CD4-positive, alpha-beta T cell treated with Interleukin-17A for 1 hour (primary cell): ENCODE measurements around the gene SPPL2B.

Experiments
- DNase-seq: peaks from one replicate; pipeline ENCODE4 v3.0.0-alpha.2; 2020

SPPL2B gene

DNA sequence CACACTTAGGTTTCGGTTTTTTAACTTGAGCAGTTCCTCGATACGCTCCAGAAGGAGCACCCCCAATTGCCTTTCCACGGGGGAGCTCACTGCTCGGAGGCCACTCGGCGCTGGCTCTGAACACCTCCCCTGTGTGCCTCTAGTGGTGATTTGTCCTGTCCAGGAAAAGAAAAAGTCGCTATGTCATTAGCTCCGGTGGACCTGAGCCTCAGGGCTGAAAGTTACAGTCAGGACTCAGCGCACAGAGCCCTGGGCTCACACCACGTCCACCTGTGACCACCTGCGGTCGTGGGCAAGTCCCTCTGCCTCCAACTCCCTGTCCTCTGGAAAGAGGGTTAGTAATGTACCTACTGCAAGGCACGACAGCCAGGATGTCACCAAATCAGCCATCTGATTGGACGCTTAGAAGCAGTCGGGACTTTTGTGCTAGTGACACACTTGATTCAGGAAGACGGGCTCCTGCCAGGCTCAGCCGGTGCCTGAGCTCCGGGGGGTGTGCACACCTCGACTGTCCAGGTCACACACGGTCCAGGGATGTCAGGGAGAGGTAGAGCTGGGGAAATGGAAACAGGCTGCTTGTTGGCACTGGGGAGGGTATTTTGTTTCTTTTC lies 27.7 kb downstream of the SPPL2B start:
- no peak for DNase-seq

DNA sequence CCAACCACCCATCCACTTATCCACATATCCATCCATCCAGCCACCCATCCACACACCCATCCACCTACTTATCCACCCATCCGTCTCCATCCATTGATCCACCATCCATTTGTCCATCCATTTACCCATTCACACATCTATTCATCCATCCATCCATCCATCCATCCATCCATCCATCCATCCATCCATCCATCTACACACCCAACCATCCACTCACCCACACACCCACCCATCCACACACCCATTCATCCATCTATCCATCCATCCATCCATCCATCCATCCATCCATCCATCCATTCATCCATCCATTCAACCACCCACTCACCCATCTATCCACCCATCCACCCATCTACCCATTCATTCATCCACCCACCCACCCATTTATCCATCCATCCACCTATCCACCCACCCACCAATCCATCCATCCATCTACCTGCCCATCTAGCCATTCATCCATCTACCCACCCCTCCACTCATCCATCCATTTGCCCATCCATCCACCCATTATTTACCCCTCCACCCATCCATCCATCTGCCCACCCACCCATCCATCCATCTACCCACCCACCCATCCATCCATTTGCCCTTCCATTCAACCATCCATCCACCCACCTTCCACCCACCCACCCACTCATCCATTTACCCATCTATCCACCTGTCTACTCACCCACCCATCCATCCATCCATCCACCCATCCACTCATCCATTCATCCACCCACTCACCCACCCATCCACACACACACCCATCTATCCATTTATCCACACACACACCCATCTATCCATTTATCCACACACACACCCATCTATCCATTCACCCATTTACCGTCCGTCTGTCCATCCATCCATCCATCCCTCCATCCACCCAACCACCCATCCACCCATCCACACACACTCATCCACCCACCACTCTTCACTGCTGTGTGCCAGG lies 29.1 kb downstream of the SPPL2B start:
- DNase-seq: no peak

DNA sequence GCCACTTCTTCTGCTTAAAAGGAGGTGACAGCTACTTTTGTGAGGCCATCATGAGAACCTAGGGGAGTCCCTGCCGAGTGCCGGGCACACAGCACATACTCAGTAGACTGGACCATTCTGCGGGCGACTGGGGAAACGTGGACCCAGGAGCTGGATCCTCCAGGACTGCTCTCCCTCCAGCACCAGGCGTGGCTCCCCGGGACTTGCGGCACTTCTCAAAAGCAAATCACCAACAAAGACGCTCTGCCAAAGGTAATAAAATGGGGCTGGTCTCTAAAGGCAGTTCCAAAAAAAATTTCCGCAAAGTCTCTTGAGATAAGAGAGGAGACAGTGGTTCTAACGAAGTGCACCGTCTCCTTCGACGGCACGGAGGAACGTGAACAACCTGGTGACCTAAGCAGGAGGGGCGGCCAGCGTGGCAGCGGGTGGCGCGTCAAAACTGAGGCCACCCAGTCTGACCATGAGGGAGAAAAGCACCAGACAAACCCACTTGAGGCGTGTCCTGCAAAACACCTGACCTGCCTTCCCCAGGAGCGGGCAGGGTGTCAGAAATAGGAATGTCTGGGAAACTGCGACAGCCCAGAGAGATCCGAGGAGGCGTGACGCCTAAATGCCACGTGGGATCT lies 30.2 kb downstream of the SPPL2B start:
- no peak for DNase-seq

DNA sequence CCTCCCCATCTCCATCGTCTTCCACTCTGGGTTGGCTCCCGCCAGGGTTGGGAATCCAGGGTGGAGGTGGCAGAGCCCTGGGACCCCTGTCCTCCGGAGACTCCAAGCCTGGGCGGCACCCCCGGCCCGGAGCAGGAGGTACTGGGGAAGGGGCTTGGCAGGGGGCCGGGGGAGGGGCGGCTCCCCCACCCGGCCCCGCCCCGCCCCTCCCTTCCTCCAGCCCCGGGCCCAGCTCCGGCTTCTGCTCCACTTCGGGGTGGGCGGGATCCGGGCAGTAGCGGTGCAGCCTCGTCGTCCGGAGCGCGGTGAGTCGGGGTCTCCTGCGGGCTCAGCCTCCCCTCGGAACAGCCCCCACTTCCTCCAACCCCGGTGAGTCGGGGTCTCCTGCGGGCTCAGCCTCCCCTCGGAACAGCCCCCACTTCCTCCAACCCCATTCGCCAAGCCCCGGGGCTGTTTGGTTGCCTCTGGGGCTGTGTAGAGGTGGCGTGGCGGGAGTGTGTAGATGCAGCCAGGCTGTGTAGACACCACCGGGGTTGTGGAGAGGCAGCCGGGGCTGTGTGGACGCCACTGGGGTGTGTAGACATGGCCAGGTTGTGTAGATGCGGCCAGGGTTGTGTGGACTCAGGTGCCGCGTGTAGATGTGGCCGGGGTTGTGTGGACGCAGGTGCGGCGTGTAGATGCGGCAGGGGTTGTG lies 31.7 kb downstream of the SPPL2B start, which contains the start of gene TMPRSS9:
Gene TMPRSS9 (plus strand): TSS at position 274 of the 694 bp plus-strand sequence. CDS start 29,521 bp downstream, outside the sequence.
- no peak for DNase-seq

DNA sequence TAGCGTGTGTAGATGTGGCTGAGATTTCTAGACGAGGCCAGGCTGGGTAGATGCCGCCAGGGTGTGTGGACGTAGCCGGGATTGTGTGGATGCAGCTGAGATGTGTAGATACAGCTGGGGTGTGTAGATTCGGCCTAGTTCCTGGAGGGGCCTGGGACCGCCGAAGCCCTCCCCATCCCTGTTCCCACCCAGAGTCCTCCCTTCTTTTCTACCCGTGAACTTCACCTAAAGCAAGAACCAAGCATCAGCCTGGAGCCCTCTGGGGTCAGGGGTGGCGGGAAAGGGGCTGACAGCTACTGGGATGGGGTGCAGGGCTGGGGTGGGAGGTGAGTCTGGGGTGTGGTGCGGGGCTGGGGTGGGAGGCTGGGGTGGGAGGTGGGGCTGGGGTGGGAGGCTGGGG lies 32.3 kb downstream of the SPPL2B start:
- DNase-seq: no peak

DNA sequence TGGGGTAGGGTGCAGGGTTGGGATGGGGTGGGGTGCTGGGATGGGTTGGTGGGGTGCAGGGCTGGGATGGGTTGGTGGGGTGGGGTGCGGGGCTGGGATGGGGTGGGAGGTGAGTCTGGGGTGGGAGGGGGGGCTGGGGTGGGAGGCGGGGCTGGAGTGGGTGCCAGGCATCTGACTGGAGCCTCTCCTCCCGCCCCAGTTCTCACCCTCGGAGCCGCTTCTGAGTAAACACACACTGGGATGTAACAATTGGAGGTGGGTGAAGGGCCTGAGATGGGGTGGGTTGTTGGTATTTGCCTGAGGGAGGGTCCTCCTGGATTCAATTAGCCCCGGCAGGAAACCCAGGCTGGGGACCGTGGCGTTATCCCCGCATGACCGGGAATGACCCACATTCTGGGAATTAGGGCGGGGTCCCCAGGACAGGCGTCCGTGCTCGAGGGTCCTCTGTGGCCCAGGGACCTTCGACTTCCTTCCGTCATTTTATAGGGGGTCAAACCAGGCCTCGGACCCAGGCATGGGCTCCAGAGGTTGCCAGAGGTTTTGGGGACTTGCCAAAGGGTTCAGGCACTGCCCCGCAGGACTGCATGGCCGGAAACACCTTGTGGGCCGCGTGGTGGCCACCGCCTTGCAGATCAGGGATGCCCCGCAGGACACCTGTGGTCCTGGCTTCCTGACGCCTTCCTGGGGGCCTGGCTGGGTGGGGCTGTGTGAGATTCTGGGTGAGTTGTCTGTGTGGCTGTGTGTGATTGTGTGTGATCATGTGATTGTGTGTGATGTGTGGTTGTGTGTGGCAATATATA lies 33.0 kb downstream of the SPPL2B start:
- DNase-seq: no peak

DNA sequence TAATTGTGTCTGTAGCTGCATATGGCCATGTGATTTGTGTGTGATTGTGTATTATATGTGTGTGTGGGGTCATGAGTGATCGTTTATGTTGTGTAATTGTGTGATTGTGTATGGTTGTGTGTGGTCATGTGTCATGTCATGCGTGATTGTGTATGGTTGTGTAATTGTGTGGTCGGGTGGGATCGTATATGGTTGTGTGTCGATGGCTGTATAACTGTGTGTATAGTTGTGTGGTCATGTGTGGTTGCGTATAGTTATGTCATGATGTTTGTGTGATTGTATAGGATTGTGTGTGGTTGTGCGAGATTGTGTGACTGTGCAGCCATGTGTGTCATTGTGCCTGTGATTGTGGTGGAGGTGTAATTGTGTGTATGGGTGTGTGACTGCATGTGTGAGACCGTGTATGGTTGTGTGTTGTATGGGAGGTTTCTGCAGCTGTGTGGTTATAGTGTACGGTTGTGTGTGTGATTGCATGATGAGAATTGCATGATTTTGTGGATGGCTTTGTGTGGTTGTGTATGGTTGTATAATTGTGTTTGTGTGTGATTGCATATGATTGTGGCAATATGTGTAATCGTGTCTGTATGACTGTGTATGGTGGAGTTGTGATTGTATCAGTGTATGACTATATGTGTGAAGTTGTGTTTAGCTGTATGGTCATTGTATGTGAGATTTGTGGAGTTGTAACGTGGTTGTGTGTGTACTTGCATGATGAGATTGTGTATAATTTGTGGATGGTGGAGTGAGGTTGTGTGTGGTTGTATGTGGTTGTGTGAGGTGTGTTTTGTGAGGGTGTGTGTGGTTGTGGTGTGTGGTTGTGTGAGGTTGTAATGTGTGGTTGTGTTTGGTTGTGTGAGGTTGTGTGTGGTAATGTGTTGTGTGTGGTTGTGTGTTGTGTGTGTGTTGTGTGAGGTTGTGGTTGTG lies 33.8 kb downstream of the SPPL2B start:
- DNase-seq: no peak

DNA sequence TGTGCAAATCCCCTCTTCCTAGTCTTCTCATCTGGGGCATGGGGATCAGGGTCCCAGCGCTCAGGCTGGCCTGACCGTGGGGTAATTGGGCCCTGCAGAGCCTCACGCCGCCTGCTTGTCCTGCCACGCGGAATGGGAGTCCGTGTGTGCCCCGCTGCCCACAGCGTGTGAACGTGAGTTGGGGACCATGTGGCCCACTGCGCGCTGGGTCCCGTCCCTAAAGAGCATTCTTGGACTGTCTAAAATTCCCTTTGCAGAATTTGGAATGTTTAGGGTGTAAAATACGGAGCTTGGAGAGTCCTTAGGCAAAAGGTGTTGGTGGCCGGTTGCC lies 34.5 kb downstream of the SPPL2B start:
- no peak for DNase-seq

DNA sequence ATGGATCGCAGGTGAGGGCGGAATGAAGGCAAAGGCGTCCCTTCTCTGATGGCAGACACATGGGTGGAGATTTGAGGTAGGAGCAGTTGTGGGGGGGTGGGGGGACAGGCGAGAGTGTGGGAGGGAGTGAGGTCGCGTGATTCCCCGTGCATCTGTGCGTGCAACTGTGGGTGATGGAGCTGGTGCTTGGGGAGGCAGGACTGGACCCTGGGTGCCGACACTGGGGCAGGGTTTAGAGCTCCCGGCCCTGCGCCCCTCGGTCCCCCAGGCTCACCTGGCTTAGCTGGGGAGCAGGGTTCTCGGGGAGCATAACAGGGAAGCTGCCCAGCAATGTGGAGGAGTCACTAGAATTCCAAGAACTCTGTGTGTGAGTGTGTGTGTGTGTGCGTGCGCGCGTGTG lies 34.9 kb downstream of the SPPL2B start:
- DNase-seq: no peak

DNA sequence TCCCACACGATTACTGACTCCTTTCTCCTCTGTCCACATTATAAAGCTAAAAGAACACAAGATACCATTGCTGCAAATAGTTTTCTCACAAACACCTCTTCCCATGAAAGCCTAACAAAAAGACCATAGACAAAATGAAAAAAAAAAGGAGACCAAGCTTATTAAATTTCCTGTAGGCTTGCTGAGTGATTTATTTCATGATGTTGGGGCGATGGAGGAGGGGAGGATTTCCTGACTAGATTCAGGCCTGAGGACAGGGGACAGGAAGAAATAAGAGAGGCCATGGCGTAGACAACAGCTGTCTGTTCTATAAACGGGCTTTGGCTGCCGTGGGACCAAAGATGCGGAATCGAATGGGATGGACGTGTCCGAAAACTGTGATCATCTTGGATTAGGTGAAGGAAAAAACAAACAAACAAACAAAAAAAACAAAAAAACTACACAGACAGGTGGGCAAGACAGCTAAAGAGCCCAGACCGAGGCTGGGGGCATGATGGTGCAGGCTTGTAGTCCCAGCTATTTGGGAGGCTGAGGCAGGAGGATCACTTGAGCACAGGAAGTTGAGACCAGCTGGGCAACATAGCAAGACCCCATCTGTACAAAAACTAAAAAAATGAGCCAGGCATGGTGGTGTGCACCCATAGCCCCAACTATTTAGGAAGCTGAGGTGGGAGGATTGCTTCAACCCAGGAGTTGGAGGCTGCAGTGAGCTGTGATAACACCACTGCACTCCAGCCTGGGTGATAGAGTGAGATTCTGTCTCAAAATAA lies 36.9 kb downstream of the SPPL2B start:
- DNase-seq: no peak

DNA sequence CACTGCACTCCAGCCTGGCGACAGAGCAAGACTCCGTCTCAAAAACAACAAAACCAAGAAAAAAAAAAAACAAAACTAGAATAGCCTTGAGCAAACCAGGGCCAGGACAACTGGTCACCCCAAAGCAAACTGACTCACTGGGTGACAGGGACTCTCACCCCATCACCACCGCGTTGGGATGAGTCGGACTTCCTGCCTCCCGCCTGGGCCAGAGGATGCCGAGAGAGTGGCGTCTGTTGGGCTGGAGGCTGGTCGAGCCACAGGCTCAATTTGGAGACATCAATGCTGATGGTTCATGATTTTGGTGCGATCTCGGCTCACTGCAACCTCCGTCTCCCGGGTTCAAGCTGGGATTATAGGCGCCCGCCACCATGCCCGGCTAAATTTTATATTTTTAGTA lies 43.2 kb downstream of the SPPL2B start:
- DNase-seq: no peak

DNA sequence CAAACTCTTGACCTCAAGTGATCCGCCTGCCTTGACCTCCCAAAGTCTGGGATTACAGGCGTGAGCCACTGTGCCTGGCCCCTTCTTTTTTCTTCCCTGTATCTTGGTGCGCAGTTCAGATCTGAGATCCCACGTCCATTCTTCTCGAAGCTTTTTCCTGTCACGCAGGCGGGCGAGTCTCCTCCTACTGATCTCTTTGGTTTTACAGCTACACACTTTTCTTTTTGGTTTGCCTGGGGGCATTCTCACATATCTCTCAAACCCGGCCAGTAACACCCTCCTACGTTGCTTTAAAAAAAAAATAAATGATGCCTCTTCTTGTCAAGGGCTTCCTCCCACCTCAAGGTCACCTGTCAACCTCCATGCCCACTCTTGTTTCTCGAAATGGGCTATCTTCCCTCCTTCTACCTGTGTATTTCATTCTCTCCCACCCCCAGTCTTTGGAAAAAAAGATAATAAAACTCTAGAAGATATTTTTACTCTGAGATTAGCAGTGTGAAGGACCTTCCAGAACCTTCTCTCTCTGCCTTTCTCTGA lies 43.7 kb downstream of the SPPL2B start:
- no peak for DNase-seq

DNA sequence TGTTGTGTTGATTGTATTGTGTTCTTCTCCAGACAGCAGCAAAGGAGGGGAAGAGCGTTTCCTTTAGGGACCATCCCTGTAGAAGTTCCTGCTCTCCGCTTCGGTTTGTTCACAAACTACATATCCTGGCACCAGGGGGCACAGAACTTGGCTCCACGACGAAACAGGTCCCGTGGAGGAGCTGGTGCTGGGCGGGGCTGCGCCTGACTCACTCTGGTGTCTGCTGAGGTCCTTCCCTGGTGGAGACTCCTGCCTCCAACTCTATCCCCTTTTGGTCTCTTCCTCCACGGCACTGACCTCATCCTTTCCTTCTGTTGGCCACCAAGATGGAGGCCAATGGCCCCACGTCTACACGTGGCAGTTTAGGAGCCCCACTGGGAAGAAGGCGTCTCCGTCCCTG lies 46.3 kb downstream of the SPPL2B start:
- no peak for DNase-seq

DNA sequence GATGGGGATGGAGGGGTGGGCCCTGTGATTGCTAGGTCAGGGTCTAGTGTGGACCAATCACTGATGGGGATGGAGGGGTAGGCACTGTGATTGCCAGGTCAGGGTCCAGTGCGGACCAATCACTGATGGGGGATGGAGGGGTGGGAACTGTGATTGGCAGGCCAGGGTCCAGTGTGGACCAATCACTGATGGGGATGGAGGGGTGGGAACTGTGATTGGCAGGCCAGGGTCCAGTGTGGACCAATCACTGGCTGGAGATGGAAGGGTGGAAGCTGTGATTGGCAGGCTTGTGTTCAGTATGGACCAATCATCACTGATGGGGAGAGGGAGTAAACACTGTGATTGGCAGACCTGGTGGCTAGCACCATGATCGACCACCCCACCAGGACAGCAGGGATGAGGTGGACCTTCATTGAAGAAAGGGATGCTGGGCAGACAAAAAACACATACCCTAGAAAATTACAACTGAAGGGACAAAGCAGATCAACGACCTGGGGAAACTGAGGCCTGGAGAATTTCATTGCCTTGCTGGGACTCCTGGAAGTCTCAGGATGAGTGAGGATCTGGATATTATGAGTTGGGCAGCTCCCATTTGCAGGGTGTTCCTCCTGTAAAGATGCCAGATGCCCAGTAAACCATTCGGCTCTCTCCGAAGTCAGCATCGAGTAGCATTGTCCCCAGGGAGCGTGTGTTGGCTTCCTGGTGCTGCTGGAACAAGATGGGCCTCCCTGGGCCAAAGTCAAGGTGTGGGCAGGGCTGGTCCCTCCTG lies 47.1 kb downstream of the SPPL2B start:
- DNase-seq: no peak

DNA sequence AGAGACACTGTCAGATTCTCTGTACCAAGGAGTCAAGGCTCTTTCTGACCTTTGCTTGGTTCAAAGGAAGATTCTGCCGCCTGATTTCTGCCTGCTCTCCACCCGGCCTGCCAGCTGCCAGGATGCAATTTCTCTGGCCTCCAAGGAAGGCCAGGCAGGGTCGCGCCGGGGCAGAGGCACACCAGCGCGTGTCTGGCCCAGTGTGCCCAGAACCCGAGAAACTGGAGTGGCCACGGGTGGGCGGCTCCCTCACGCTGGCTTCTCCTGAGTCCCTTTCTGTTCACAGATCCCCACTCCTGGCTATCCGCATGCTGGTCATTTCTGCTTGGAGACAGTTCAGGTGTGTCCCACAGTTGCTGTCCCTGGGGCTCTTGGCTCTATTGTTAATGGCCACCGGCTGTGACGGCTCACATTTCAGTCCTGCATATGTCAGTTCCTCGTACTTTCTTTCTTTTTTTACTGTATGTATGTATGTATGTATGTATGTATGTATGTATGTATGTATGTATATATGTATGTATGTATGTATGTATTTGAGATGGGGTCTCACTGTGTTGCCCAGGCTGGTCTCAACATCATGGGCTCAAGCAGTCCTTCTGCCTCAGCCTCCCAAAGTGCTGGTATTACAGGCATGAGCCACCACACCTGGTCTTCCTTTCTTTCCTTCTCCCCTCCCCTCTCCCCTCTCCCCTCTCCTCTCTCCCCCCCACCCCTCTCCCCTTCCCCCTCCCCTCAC lies 48.5 kb downstream of the SPPL2B start:
- no peak for DNase-seq

DNA sequence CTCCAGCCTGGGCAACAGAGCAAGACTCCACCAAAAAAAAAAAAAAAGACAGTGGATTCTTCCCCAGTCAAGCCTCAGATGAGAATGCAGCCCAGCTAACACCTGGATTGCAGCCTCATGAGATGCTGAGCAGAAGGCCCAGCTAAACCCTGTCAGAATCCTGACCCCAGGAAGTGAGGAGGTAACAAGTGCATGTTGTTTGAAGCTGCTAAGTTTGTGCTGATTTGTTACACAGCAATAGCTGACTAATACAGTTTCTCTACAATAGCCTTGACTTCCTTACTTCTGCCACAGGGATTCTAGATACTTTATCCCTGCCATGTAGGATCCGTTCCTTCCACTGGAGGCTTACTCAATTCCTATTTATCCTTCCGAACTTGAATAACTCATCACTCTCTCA lies 52.1 kb downstream of the SPPL2B start:
- no peak for DNase-seq

DNA sequence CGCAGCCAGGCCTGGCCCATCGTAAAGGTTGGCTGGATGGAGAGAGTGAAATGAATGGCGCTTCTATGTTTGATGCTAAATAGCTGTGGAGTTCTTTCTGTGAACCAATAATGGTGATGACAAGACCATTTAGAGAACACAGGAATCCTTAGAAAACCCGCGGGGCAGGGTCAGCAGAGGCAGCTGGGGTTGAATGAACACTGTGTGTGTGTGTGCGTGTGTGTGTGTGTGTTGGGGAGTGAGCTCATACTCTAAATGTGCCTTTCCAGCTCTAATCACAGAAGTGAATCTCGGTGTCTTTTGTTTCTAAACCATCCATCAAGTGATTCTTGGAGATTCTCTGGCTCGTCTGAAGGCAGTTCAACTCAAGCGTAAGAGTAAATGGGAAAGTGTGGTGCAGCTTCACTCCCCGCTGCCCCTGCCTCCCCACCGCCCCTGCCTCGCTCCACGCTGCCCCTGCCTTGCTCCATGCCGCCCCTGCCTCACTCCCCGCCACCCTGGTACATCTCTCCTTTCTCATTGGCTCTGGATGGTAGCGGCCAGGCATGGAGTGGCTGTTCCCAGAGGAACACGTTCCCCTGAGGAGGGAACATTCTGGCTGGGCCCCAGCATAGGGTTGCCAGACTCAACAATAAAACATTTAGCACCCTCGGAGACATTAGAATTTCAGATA lies 52.8 kb downstream of the SPPL2B start:
- DNase-seq: no peak

DNA sequence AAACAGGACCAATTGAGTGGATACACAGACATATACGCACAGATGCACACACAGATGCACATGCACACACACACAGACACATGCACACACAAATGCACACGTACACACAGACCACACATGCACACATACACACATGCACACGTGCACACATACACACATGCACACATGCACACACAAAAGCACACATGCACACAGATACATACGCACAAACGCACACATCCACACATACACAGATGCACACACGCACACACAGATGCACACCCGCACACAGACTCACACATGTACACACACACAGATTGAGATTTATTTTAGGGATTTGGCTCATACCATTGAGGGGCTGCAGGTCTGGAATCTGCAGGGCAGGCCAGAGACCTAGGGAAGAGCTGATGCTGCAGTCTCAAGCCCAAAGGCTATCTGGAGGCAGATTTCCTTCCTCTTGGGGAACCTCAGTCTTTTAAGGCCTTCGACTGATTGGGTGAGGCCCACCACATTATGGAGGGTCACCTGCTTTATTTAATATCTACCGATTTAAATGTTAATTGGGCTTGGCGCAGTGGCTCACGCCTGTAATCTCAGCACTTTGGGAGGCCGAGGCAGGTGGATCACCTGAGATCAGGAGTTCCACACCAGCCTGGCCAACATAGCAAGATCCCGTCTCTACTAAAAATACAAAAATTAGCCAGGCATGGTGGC lies 54.2 kb downstream of the SPPL2B start:
- DNase-seq: no peak
